Measurements from ENCODE around the gene GABPA. TPM values are rescaled to one million over a fixed set of nuclear protein-coding genes. Genes with fewer than 3 reads are reported as not detected.
A peak's percentile ranks its signal among the peaks of the same experiment; 100 is the strongest.

The GABPA gene
- total and polyA plus RNA-seq, 9 of the 15 experiments (the other 6 are each of a cell fraction or from before 2014, with no cell fraction given), result 8.9 to 35.7 (median 22.8) TPM

DNA sequence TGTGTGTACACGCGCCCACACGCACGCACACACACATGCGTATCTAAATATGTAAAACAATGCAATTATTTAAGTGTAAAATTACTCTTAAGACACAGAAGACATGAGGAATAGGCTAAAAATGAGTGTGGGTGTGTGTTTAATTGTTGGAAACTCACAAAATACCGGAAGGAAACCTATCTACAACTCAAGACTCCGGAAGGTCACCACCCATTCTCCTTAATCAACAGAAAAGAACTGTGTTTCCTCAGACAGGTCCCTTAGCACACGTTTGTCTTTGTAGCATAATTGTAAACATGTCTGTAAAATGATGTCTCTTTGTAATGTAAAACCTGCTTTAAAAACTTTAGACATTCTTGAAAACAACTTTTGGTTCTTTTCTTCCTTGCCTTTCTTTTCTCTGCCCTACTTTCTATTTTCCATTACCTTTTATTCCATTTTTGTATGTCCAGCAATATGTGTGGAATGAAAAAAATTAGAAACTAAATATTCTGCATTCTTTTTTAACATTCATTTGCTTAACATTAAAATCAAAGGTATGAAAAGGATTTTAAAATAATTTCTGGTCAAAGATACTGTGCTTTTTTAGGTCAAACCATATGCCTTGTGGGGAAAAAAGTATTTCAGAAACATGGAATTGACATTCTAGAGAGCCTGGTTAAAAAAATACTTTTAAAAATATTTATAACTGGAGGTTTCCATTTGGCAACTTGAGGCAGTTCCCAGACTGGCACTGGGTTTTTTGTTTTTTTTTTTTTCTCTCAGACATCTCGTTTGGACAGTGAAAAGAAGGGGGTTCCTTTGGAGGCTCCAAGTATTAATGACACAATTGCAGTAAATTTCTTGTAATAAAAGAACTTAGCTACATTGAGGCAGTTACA is 46.3 kb upstream of the GABPA start:
- Histone ChIP-seq H3K9me1 (ENCODE audit: control insufficient read depth, insufficient read depth, low read length) (no peaks in the 10 kb centered on the region), H2AFZ (ENCODE audit: low read depth, low read length) (peak overlapping the region; percentile 65), H3K36me3 (ENCODE audit: control insufficient read depth, insufficient read depth, low read length) (no peaks in the 10 kb centered on the region), H4K20me1 (replicated peaks; ENCODE audit: control insufficient read depth, insufficient read depth, low read length) (no peaks in the 10 kb centered on the region), H3K27ac (ENCODE audit: extremely low read depth, low read depth, low read length) (no peak overlapping the region), H3K4me1 (replicated peaks in 1 of 2; ENCODE audit: control insufficient read depth in 2 of 2, insufficient read depth in 2 of 2, low read length in 2 of 2) (no peaks in the 10 kb centered on the region), H3K9ac (ENCODE audit: insufficient read depth in 1 of 2, low read depth in 2 of 2, low read length in 2 of 2) (no peak overlapping the region), H3K79me2 (ENCODE audit: control insufficient read depth, insufficient read depth, low read length) (no peaks in the 10 kb centered on the region), H3K9me3 (replicated peaks; ENCODE audit: control insufficient read depth, insufficient read depth, low read depth, low read length) (no peaks in the 10 kb centered on the region), H3K4me2 (ENCODE audit: insufficient read depth, low read length) (no peak overlapping the region), H3K4me3 (no peak overlapping the region), H3K27me3 (ENCODE audit: control insufficient read depth in 2 of 2, insufficient read depth in 2 of 2, low read length in 2 of 2) (no peaks in the 10 kb centered on the region)
- ATAC-seq, result peak; percentile 48; the same call in 1 of the 3 replicates
- no peak for DNase-seq (ENCODE audit: extremely low read depth in 1 of 4, low spot score in 3 of 4)
- in situ Hi-C loops (cut with MboI), result no loop called here
- intact Hi-C loops (cut with micrococcal nuclease), result no loop called here
- CTCF ChIA-PET (ENCODE audit: low intra/inter-chr PET ratio), result no interaction called here
- TF ChIP-seq SMAD3 (CRISPR knock-in tag; conservative IDR thresholded peaks at IDR 0.05), result no peak
- TF ChIP-seq NR2C1 (IDR thresholded peaks at IDR 0.05), result 0 out of 2 replicates have a peak, but pooled peaks have one; percentile 32
- no peak for TF ChIP-seq NR2C1 (tag; IDR thresholded peaks at IDR 0.05)
- no peak for TF ChIP-seq ZBTB9 (CRISPR knock-in tag; IDR thresholded peaks at IDR 0.05)
- TF ChIP-seq, protein P1, sequence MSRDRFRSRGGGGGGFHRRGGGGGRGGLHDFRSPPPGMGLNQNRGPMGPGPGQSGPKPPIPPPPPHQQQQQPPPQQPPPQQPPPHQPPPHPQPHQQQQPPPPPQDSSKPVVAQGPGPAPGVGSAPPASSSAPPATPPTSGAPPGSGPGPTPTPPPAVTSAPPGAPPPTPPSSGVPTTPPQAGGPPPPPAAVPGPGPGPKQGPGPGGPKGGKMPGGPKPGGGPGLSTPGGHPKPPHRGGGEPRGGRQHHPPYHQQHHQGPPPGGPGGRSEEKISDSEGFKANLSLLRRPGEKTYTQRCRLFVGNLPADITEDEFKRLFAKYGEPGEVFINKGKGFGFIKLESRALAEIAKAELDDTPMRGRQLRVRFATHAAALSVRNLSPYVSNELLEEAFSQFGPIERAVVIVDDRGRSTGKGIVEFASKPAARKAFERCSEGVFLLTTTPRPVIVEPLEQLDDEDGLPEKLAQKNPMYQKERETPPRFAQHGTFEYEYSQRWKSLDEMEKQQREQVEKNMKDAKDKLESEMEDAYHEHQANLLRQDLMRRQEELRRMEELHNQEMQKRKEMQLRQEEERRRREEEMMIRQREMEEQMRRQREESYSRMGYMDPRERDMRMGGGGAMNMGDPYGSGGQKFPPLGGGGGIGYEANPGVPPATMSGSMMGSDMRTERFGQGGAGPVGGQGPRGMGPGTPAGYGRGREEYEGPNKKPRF (IDR thresholded peaks at IDR 0.05; ENCODE audit: low read depth, low read length), result no peak
- TF ChIP-seq GABPA (tag; conservative IDR thresholded peaks at IDR 0.05; ENCODE audit: low read depth), result peak; percentile 84
- no peak for TF ChIP-seq HDAC3 (IDR thresholded peaks at IDR 0.05; ENCODE audit: borderline replicate concordance, partially characterized antibody)
- no peak for TF ChIP-seq GTF2E2 (tag; IDR thresholded peaks at IDR 0.05)
- no peak for TF ChIP-seq NR1H2 (CRISPR knock-in tag; IDR thresholded peaks at IDR 0.05)
- no peak for TF ChIP-seq MYNN (IDR thresholded peaks at IDR 0.05)
- no peak for TF ChIP-seq MYNN (CRISPR knock-in tag; IDR thresholded peaks at IDR 0.05)
- POLR2A ChIA-PET, result no interaction called here
- peak; percentile 11 for FAIRE-seq
- 8% methylated on average over 9 of the region's 9 CpGs for WGBS (ENCODE audit: insufficient coverage, low coverage, missing lambda C conversion rate)
- BruUV-seq (replicated peaks), result no TSS peak
